Measurements from ENCODE around the gene TRIM8. TPM values are rescaled to one million over a fixed set of nuclear protein-coding genes. Genes with fewer than 3 reads are reported as not detected.

The TRIM8 gene
- total RNA-seq, 1 experiment from 2014 or later, result 91.6 TPM

GRCh38 chr10:102641880-102642735, 2.2 kb upstream of the TRIM8 start:
- H3K4me1 ChIP-seq (ENCODE audit: control insufficient read depth in 1 of 2, insufficient read depth in 2 of 2, low read length in 2 of 2), result peaks cover 14 to 35% of the 10 kb centered on the region in 2 experiments
- no peaks in the 10 kb centered on the region for H3K9me2 ChIP-seq (ENCODE audit: insufficient read depth)
- H3K9me3 ChIP-seq (ENCODE audit: control insufficient read depth in 1 of 2, insufficient read depth in 1 of 2, low read depth in 1 of 2, low read length in 2 of 2), result no peaks in the 10 kb centered on the region
- peak overlapping the region; percentile 67 for H3K9ac ChIP-seq (ENCODE audit: low read length)
- H2AFZ ChIP-seq (ENCODE audit: low read depth, low read length, poor library complexity, severe bottlenecking), result peak overlapping the region; percentile 72
- ChIA-PET RAD21 (ENCODE audit: low non-redundant PET in 1 of 2, low total read pairs in 2 of 2, uncharacterized antibody in 2 of 2, unreplicated experiment in 2 of 2) (no interaction called here), POLR2A (interaction anchor here (0.6 to 1.4 kb wide), 8 partner anchors 14 to 770 kb away, joined by 3 to 7 read pairs (median 3); partner anchors contain the start of gene FBXL15), CTCF (interaction anchor here (0.8 to 1.8 kb wide), 6 partner anchors 10 to 191 kb away, joined by 3 to 4 read pairs (median 4); partner anchors contain the start of gene C10orf95)
- peaks cover 29% of the 10 kb centered on the region for H3K79me2 ChIP-seq (ENCODE audit: insufficient read depth, low read length)
- DNase-seq (ENCODE audit: low read depth, low spot score) (peak; percentile 96), ATAC-seq (peak; percentile 71)
- no peaks in the 10 kb centered on the region for H3K36me3 ChIP-seq (ENCODE audit: control insufficient read depth in 1 of 2, insufficient read depth in 2 of 2, low read length in 2 of 2)
- peak overlapping the region; percentile 95 for H3K4me2 ChIP-seq (ENCODE audit: low read length)
- BruUV-seq (replicated peaks), result no TSS peak
- H3K27me3 ChIP-seq (ENCODE audit: insufficient read depth, low read length), result no peaks in the 10 kb centered on the region
- no peaks in the 10 kb centered on the region; the same call in 1 of the 2 replicates for H4K20me1 ChIP-seq (ENCODE audit: insufficient read depth)
- H3K4me3 ChIP-seq (replicated peaks in 1 of 2; ENCODE audit: low read depth in 1 of 2, low read length in 2 of 2), result peak overlapping the region; percentile 79 to 97
- intact Hi-C loops (cut with micrococcal nuclease), result loop anchor here (2.0 to 5.0 kb wide), 2 partner anchors 37 to 1580 kb away; partner anchors contain the start of gene KAZALD1
- H3K27ac ChIP-seq (ENCODE audit: low read depth, low read length), result peak overlapping the region; percentile 86
- TF ChIP-seq CEBPB (IDR thresholded peaks at IDR 0.05; ENCODE audit: low read depth), result no peak
- TF ChIP-seq EGR1 (IDR thresholded peaks at IDR 0.05; ENCODE audit: low read depth), result no peak
- TF ChIP-seq TCF7L2 (IDR thresholded peaks at IDR 0.05; ENCODE audit: borderline replicate concordance, extremely low read depth, insufficient read depth, insufficient read length), result peak; percentile 95
- TF ChIP-seq YY1 (IDR thresholded peaks at IDR 0.05; ENCODE audit: extremely low read depth, insufficient replicate concordance, low read depth, low read length), result no peak
- no peak for TF ChIP-seq EZH2 (IDR thresholded peaks at IDR 0.05)
- no peak for TF ChIP-seq ZNF274 (IDR thresholded peaks at IDR 0.05; ENCODE audit: low read depth, low read length)
- no peak for TF ChIP-seq SRF (IDR thresholded peaks at IDR 0.05; ENCODE audit: low read depth)
- no peak for TF ChIP-seq SIN3A (IDR thresholded peaks at IDR 0.05; ENCODE audit: low read depth)
- TF ChIP-seq, protein P1, sequence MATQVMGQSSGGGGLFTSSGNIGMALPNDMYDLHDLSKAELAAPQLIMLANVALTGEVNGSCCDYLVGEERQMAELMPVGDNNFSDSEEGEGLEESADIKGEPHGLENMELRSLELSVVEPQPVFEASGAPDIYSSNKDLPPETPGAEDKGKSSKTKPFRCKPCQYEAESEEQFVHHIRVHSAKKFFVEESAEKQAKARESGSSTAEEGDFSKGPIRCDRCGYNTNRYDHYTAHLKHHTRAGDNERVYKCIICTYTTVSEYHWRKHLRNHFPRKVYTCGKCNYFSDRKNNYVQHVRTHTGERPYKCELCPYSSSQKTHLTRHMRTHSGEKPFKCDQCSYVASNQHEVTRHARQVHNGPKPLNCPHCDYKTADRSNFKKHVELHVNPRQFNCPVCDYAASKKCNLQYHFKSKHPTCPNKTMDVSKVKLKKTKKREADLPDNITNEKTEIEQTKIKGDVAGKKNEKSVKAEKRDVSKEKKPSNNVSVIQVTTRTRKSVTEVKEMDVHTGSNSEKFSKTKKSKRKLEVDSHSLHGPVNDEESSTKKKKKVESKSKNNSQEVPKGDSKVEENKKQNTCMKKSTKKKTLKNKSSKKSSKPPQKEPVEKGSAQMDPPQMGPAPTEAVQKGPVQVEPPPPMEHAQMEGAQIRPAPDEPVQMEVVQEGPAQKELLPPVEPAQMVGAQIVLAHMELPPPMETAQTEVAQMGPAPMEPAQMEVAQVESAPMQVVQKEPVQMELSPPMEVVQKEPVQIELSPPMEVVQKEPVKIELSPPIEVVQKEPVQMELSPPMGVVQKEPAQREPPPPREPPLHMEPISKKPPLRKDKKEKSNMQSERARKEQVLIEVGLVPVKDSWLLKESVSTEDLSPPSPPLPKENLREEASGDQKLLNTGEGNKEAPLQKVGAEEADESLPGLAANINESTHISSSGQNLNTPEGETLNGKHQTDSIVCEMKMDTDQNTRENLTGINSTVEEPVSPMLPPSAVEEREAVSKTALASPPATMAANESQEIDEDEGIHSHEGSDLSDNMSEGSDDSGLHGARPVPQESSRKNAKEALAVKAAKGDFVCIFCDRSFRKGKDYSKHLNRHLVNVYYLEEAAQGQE (IDR thresholded peaks at IDR 0.05; ENCODE audit: low read depth), result no peak
- peak; percentile 42 for TF ChIP-seq POLR2A (IDR thresholded peaks at IDR 0.05; ENCODE audit: borderline replicate concordance, extremely low read depth, insufficient read depth, insufficient read length)
- TF ChIP-seq SP1 (IDR thresholded peaks at IDR 0.05; ENCODE audit: low read depth), result no peak
- TF ChIP-seq ELF1 (IDR thresholded peaks at IDR 0.05; ENCODE audit: borderline replicate concordance, low read depth), result no peak
- peak; percentile 27; the same call in 1 of the 2 replicates for TF ChIP-seq ZFX (IDR thresholded peaks at IDR 0.05)
- TF ChIP-seq, protein P2, sequence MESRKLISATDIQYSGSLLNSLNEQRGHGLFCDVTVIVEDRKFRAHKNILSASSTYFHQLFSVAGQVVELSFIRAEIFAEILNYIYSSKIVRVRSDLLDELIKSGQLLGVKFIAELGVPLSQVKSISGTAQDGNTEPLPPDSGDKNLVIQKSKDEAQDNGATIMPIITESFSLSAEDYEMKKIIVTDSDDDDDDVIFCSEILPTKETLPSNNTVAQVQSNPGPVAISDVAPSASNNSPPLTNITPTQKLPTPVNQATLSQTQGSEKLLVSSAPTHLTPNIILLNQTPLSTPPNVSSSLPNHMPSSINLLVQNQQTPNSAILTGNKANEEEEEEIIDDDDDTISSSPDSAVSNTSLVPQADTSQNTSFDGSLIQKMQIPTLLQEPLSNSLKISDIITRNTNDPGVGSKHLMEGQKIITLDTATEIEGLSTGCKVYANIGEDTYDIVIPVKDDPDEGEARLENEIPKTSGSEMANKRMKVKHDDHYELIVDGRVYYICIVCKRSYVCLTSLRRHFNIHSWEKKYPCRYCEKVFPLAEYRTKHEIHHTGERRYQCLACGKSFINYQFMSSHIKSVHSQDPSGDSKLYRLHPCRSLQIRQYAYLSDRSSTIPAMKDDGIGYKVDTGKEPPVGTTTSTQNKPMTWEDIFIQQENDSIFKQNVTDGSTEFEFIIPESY (IDR thresholded peaks at IDR 0.05; ENCODE audit: extremely low read depth, insufficient replicate concordance, low read length), result peak; percentile 35
- peak; percentile 78; the same call in 1 of the 2 replicates for TF ChIP-seq POLR2AphosphoS5 (IDR thresholded peaks at IDR 0.05; ENCODE audit: low read depth, low read length)
- TF ChIP-seq RAD21 (IDR thresholded peaks at IDR 0.05; ENCODE audit: low read depth), result no peak
- no peak for TF ChIP-seq EZH2phosphoT487 (IDR thresholded peaks at IDR 0.05; ENCODE audit: borderline replicate concordance)
- TF ChIP-seq MAX (IDR thresholded peaks at IDR 0.05), result no peak
- TF ChIP-seq ATF3 (IDR thresholded peaks at IDR 0.05), result no peak
- no peak for TF ChIP-seq JUND (IDR thresholded peaks at IDR 0.05)
